ENCODE results near the gene TOLLIP.
A peak's percentile ranks its signal among the peaks of the same experiment; 100 is the strongest.

TOLLIP gene

DNA sequence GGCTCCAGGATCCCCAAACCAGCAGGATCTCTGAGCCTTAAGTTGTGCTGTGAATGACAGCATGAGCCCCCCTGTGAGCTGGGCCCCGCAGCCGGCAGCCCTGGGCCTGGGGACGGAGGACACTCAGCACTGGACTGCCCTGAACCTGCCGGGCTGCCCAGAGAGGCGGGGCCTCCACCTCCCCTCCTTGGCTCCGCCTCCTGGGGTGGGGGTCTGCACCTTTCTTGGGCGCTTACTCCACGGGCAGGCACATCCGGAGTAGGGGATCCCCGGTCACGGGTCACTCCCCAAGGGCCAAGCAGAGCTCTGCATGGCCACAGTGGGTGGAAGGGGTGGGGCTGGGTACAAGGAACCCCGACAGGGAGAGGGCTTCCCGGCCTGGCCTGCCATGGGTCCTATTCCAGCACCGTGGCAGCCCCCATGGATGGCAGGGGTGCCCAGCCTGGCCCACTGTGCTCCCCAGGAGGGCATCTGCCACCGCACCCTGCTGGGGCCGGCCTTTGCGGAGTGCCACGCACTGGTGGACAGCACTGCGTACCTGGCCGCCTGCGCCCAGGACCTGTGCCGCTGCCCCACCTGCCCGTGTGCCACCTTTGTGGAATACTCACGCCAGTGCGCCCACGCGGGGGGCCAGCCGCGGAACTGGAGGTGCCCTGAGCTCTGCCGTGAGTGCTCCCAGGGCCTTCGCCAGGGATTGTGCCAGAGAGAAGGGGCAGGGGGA, 81.2 kb downstream of the TOLLIP start:
- peak; percentile 31 for DNase-seq

DNA sequence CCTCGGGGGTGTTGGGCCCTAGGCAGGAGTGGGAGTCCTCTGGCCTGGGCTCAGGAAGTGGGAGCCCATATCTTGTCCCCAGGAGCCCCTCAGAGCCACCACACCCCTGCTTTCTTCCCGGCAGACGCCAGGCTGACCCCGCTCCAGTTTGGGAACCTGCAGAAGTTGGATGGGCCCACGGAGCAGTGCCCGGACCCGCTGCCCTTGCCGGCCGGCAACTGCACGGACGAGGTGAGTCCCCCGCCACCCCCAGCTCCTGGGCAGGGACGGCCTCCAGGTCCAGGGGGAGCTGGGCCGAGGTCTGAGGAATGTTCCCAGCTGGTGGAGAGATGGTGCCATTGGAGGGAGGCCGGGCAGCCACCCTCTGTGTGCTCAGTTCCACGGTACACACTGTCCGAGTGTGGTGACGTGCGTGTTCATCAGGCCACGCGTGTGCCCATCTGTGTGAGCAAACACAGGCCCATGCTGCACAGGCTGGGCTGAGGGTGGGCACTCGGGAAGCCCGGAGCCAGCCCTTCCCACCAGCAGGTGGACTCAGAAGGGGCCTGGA, 81.8 kb downstream of the TOLLIP start:
- DNase-seq: peak; percentile 21

GRCh38 chr11:1226986-1227550, 82.4 kb downstream of the TOLLIP start:
- DNase-seq: peak; percentile 28

GRCh38 chr11:1226226-1226985, 83.0 kb downstream of the TOLLIP start:
- peak; percentile 32 for DNase-seq

DNA sequence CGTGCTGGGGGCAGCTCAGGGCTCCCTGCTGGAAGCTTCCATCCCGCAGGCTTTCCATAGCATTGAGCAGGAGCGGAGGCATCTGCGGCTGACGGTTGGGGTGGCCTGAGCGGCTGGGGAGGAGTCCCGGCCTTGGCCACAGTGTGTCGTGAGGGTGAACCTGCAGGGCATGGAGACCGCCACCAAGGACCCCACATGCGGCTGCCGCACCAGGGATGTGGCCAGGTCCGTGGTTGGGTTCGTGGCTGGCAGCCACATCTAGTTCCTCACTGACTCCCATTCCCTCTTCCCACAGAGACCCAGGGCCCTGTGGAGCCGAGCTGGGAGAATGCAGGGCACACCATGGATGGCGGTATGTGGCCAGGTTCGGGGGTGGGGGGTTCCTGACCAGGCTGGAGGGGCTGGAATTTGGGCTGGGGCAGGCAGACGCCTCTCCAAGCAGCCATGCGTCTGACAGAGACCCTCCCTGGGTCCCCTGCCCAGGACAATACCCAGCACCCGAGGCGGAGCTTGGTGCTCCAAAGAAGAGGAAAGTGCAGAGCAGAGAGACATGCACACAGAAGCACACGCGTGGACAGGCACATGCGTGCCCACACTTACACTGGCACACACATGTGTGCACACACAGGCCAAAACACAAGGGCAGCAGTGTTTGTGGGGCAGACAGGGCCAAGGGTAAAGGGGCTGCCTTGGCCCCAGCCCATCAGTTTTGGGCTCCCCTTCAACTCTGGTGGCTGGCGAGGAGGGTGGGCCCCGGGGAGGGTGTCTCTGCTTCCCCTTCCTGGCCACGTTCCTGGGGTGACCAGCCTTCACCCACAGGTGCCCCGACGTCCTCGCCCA, 83.8 kb downstream of the TOLLIP start:
- peak; percentile 22 for DNase-seq

DNA sequence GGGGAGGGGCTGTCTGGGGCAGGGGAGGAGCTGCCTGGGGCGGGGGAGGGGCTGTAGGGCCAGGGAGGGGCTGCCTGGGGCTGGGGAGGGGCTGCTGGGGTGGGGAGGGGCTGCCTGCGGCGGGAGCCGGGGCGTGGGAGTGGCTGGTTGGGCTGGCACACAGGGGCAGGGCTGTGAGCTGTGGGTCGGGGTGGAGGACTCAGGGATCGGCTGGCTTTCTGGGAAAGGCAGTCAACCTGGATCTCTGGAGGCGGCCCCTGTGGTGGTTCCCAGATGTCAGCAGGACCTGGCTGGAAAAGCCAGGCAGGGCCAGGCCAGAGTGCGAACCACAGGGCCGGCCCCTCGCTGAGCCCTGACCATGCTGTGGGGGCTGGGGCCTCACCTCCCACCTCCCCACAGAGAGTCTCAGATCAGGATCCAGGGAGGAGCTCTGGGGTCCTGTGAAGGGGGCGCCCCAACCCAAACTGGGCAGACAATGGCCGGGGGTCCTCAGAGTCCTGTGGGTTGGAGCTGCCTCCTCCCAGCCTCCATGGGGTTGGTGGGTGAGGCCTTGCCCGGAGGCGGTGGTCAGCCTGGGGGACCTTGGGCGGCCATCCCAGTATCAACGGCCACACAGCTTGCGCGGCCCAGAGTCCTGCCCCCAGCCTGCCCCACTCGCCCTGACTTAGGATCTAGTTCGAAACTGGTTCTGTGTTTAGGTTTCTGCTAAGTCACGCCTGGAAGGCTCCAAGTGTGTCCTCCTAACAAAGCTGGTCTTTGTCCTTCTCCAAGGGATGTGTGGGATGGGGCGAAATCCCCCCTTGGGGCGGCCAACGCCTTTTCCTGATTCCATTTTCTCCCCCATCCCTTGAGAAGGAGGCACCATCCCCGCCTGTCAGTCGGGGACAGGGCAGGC, 84.7 kb downstream of the TOLLIP start:
- DNase-seq: peak; percentile 30

Data from activated CD4-positive, CD25-positive, alpha-beta regulatory T cell treated with anti-CD3 and anti-CD28 coated beads, Interleukin-2, amount 50 U/mL, for 72 hours (primary cell).